GM21447 (cell line): ENCODE measurements around the gene ZNF417.
"Not testable (repeated sequence)": the region's sequence is repeated elsewhere in the genome, so short reads cannot be mapped to it uniquely, and the experiment has no call there.

ENCODE experiments used
- ATAC-seq: cut with Tn5 transposase; IDR thresholded peaks from one replicate; pipeline ENCODE4 v1.9.1; 2021; ENCODE audit not compliant: unreplicated experiment

ZNF417 gene

DNA sequence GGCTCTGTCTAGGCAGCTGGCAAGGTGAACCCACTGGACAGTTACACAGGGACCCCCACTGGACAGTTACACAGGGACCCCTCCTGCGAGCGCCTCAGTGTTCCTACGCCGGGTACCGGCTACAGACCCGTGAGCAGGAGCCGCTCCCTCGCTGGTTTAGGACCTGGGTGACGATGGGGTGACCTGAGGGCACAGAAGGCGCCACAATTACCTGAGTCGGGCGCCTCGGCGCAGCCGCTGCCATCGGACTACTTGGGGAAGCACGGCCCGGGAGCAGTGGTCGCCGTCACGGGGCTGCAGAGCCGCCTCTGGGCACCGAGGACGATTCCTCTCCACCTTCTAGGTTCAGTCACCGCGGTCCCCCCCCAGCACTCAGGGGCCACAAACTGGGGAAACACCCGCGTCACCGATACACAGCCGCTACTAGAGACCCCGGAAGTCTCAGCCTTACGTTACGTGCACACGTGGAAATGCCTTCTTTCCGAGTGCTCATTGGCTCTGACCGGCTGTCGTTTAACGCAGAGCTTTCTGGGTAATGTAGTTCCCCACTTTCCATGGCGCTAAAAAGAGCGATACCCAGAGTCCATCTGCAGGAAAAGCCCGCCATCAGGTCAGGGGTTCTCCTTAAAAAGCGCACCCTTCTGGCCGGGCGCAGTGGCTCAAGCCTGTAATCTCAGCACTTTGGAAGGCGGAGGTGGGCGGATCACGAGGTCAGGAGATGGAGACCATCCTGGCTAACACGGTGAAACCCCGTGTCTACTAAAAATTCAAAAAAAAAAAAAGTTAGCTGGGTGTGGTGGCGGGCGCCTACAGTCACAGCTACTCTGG is at the start of gene ZNF417:
Gene ZNF417 (minus strand): TSS at position 425 of the 828 bp plus-strand sequence. CDS start 181 bp downstream, at position 244.
- peak; percentile 94 for ATAC-seq

DNA sequence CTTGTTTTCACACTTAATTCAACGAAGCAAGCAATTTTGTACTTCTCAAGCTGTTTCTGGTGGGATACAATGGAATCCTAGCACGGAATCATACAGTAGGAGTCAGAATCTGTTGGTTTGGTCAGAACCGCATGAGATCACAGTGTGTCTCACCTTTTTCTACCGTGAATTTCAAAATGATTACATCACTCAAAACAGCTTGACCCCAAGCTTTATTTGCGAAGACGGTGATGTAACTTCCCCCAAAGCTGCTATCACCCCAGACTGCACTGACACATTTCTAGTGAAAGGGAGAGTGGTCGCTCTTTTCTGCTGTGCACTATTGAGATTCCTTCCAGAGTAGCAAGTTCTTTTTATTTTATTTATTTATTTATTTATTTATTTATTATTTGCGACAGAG is 48.4 kb upstream of the ZNF417 start:
- ATAC-seq: no peak

DNA sequence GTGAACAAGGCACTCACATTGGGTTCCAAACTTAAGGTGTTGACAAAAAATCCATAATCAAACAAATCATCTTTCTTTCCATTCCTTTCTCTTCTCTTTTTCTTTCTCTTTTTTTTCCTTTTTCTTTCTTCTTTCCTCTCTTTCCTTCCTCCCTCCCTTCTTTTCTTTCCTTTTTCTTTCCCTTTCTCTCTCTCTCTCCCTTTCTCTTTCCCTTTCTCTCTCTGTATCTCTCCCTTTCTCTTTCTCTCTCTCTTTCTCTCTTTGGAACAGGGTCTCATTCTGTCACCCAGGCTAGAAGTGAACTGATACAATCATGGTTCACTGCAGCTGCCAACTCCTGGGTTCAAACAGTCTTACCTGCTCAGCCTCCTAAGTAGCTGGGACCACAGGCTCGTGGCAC is 45.4 kb upstream of the ZNF417 start:
- no peak for ATAC-seq

DNA sequence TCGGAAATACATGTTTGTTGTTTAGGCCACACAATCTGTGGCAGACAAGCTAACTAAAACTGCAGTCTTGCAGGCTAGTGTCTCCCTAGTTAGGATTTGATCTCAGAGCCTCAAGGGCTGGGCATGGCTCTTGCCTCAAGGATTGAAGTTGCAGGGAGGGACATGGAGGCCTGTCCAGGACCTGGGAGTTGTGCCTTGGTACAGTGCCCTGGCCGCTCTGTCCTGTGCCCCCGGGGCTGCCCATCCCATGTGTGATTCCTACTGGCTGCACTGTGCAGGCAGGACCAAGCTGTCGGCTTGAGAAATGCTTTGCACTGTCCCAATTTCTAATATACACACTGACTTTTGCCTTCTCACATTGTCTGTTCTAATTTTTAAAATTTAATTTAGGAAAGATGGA is 38.6 kb upstream of the ZNF417 start:
- ATAC-seq: no peak

GRCh38 chr19:57949702-57950101 is 33.3 kb upstream of the ZNF417 start:
- ATAC-seq: no peak

GRCh38 chr19:57949296-57949695 is 32.9 kb upstream of the ZNF417 start:
- ATAC-seq: no peak

- peak; percentile 90 for ATAC-seq
These were observed 31.2 kb upstream of the ZNF417 start, which contains the start of gene ZNF256 for GRCh38 chr19:57947419-57948134. TSS of gene ZNF256 (minus strand) at chr19:57947706. CDS start at chr19:57947474, 232 bp downstream.

- ATAC-seq: no peak
These were observed 30.7 kb upstream of the ZNF417 start for GRCh38 chr19:57947088-57947418.

GRCh38 chr19:57946316-57946715 is 29.9 kb upstream of the ZNF417 start:
- no peak for ATAC-seq

DNA sequence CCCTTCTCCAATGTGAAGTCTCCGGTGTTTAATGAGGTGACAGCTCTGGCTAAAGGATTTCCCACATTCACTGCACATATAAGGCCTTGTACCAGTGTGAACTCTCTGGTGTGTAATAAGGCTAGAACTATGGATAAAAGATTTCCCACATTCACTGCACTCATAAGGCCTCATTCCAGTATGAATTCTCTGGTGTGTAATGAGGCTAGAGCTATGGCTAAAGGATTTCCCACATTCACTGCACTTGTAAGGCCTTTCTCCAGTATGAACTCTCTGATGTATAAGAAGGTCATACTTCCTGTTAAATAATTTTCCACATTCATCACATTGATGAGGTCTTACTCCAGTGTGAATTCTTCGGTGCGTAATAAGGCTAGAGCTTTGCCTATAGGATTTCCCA is 25.2 kb upstream of the ZNF417 start:
- no peak for ATAC-seq

GRCh38 chr19:57935731-57936130 is 19.3 kb upstream of the ZNF417 start:
- ATAC-seq: no peak

GRCh38 chr19:57934820-57935665 is 18.7 kb upstream of the ZNF417 start, which contains the start of gene ZNF418:
TSS of gene ZNF418 (minus strand) at chr19:57935402. CDS start at chr19:57933822, 1,580 bp downstream.
- ATAC-seq: no peak

GRCh38 chr19:57927587-57927986 is 11.2 kb upstream of the ZNF417 start:
- ATAC-seq: no peak

DNA sequence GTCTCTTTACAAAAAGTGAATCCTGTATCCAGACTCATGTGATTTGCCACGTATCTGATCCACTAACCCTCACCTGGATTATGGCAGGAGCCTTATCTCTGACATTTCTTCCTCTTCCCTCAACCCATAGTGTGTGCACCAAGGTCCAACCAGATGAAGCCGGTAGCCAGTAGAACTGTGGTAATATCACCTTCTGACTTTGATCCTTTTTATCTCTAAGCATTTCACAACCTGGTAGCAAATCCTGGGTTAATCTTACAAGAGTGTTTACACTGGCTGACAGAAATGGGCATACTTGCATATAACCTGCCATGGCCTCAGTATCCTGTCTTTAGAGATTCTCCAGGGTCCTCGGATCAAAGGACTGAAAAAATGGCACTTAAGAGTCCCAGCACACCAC is 1.9 kb downstream of the ZNF417 start:
- no peak for ATAC-seq

- no peak for ATAC-seq
These were observed 9.0 kb downstream of the ZNF417 start for GRCh38 chr19:57907394-57907793.

- ATAC-seq: no peak
These were observed 11.1 kb downstream of the ZNF417 start for GRCh38 chr19:57905258-57905657.

DNA sequence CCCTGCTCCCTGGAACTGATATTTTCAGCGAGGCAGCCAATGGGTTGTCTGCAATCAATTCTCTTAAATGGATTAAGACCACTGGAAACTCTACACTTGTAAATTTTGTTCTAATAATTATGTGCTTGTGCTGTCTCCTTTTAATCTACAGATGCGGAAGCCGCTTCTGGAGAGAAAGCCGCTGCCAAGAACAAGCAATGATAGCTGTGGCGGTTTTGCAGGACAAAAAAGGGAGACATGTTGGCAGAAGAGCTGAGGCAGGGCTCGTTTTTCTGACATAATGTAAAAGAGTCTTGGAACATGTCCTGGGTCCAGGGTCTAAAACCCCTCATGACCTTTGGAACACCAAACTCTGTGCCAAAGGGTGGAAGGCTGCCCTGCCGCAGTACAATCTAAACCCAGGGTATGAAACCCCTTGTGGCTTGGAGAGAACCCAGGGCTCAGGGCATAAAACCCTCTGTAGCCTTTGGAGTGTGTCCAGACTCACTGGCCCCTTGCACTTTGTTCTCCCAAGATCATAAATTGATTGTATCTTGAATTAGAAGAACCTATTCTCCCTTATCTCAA is 12.7 kb downstream of the ZNF417 start:
- no peak for ATAC-seq

GRCh38 chr19:57900311-57900710 is 16.1 kb downstream of the ZNF417 start:
- ATAC-seq: no peak

GRCh38 chr19:57890706-57891105 is 25.7 kb downstream of the ZNF417 start:
- ATAC-seq: not testable (repeated sequence)

DNA sequence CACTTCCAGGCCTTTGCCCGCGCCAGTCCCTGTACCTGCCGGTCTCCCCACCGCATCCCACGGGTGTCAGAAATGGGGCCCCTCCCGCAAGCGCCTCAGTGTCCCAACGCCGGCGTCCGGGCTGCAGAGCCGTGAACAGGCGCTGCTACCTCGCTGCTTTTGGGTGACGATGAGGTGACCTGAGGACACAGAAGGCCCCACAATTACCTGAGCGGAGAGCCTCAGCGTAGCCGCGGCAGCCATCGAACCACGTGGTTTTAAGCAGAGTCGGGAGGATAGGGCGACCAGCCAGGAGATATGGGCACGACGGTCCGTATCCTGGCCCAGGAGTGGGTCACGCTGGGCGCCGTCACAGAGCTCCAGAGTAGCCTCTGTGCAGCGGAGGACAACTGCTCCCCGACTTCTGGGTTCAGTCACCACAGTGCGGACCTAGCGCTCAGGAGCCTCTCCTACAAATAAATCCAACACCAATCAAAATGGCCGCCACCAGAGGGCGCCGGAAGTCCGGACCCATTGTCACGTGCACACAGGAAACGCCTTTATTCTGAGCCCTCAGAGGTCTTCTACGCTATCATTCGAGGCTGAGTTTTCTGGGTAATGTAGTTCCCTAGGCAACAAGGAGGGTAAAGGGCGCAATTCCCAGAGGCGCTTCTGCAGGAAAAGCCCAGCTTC is 27.7 kb downstream of the ZNF417 start, which contains the start of gene ZNF814:
Gene ZNF814 (minus strand): TSS at position 478 of the 672 bp plus-strand sequence. CDS start 235 bp downstream, at position 243.
- ATAC-seq: peak; percentile 84
